T-helper 2 cell (primary cell): ENCODE results near the gene DHPS.
"Not testable (repeated sequence)": the region's sequence is repeated elsewhere in the genome, so short reads cannot be mapped to it uniquely, and the experiment has no call there.

Experiments used
- DNase-seq, 5 experiments: peaks; one replicate each; pipeline versions ENCODE4 v3.0.0 to v3.0.0-alpha.2; 2012 to 2022

Gene DHPS

DNA sequence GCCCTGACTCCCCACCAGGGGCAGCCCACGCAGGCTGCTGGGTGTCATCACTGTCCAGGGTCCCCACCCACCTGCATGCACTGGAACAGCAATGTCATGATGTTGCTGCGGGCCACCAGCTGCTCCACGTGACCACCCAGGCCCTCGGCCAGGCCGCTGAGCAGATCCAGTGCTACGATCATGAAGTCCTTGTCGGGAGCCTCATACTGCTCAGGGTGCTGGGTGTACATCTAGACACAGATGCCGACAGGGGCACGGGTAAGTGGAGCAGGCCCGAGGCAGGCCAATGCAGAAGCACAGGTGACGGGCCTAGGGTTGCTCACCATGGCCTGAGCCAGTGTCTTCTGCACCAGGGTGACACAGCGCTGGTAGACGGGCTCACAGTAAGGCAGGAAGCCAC, 23.5 kb upstream of the DHPS start:
- no peak for DNase-seq

DNA sequence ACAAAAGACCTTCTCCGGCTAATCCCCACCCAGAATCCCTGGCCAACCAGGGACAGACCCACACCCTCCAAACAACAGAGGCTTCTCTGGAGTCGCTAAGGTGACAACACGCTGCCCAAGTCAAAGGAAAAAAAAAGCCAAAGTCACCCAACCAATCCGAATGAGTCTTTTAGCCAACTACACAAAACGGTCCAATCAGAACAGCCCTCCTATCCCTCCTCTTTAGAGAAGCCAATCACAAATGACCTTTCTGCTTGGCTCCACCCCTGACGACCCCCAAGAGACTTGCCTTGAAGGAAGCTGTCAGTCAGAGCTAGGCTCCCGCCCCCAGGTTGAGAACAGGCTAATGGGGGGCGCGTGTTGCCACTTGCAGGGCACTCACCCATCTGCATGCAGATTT, 21.4 kb upstream of the DHPS start:
- peak in 1 of 5 experiments; percentile 33 for DNase-seq

DNA sequence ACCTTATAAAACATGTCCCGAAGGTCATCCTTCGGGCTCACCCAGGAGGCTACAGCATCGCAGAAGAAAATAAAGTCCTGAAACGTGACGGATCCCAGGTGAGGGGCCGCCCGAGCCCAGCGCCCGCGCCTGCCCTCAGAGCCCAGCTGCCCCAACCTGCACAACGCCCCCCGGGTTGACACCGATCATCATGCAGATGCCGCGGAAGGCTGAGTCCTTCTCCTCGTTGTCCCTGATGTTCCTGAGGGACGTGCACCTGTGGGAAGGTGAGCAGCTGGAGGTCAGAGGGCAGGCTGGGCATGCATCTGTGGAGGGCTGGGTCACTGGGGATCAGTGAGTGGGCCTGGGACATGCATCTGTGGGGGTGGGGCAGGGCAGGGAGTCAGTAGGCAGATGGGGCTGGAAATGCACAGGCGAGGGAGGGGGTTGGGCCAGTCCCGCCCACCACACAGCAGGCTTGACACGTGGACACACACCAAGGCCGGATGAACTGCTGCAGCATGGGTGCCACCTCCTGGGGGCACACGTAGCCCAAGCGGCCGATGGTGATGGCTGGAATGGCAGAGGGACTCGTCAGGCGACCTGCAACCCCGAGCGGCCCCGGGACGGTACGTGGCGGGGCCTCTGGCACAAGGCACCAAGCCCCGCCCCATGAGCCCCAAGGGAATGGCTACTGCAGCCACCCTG, 20.1 kb upstream of the DHPS start:
- no peak for DNase-seq

DNA sequence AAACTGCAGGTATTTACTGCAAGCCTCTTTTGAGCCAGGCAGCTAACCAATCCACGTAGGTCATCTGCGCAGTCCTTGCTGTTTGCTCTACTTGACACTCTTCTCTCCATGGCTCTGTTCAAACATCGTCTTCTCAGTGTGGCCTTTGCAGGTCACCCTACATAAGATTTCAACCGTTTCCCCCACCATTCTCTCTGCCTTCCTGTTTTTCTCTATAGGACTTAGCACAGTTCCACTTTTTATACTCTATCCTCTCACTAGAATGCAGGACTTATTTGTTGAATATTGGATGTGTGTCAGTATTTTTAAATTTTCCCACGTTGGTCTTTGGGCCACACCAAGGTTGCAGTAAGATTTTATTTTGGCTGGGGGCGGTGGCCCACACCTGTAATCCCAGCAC, 16.5 kb upstream of the DHPS start:
- DNase-seq: no peak

DNA sequence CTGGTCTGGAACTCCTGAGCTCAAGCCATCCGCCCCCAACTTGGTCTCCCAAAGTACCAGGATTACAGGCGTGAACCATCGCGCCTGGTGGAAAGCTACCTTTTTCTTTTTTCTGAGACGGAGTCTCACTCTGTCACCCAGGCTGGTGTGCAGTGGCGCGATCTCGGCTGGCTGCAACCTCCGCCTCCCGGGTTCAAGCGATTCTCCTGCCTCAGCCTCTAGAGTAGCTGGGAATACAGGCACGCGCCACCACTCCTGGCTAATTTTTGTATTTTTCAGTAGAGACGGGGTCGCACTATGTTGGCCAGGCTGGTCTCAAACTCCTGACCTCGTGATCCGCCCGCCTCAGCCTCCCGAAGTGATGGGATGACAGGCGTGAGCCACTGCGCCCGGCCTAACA, 15.7 kb upstream of the DHPS start:
- DNase-seq: not testable (repeated sequence)

DNA sequence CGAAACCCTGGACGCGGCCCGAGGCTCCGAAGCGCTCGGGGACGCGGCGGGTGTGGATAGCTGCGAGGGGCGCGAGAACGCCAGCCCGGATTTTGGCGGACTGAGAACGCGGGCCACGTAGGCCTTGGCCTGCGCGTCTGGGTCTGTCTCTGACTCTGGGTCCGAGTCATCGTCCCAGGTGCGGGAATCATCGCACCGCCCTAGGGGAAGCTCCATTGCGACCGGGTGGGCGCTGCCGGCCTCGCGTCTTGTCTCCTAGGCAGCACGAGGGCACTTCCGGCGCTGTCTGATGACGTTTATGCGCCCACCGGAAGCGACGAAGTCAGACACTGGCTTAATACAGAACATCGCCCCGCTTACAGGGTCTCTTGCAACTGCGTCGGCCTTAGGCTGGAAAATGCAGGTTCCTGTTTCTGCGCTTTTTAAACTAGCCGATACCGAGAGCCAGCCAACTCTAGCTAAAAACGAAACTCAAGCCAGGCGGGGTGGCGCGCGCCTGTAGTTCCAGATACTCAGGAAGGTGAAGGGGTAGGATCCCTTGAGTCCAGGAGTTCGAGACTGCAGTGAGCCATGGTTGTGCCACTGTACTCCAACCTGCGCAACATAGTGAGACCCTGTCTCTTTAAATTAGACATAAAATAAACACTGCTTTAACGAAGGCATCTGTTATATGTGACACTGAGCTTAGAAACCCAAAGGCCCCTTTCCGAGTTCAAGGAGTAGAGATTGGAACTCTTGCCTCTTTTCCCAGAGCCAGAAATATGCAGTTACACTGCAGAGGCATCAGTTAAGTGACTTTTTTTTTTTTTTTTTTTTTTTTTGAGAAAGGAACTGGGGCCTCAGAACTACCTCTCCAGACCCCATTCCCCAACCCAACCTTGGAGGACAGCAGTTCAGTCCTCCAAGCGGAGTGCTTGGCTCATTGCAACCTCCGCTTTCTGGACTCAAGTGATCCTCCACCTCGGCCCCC, 15.0 kb upstream of the DHPS start, which contains the start of gene FBXW9:
Gene FBXW9 (minus strand): TSS at position 266 of the 970 bp plus-strand sequence. CDS start 50 bp downstream, at position 216.
- peak; percentile 89 to 97 (median 95) for DNase-seq

DNA sequence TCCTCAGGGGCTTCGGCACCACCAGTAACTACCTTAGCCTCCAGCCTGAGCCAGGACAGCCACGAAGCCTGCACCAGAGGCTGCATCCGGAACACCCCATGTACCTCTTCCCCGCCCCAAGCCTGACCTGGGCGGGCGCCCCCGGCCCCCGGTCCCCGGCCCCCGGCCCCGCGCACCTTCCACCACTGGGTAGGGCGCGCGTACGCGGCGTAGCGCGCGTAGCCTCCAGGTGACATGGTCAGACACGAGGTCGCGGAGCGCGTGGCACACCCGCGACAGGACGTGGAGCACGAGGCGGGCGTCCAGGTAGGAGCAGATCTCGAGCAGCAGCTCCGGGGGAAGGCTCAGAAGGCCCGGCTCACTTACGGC, 14.3 kb upstream of the DHPS start:
- DNase-seq: peak in 1 of 5 experiments; percentile 25

DNA sequence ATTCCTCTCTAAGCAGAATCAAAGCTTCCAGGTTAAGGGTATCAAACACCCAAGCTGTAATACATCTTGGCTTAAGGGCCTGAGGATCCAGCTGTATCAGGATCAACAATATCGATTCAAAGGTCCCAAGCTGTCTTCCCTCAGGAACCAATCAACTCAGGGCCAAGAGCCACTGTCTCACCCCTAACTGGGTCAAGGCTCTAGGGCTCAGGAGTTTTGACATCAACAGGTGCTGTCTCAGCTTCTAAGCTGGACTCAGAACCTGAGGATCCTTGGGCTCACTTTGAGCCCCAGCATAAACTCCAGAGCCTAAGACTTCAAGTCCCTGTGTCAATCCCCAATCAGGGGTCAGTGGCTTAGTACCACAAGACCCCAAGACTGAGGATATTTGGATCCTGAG, 13.8 kb upstream of the DHPS start:
- DNase-seq: no peak

DNA sequence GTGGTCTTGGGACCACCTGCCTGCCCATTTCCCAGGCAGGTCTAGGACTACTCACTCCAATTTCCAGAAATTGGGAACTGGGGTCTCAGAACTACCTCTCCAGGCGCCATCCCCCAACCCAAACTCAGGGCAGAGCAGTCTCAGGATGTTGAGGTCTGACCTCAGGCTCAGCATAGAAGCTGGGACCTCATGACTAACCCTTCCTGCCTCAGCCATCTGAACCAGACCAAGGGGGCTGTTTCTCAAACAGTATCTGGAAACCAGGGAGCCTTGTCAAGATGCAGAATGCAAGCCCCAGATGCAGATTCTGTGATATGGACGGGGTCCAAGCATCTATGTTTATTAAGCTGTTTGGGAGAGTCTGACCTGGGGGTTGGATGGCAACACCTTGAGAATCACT, 13.4 kb upstream of the DHPS start:
- no peak for DNase-seq

DNA sequence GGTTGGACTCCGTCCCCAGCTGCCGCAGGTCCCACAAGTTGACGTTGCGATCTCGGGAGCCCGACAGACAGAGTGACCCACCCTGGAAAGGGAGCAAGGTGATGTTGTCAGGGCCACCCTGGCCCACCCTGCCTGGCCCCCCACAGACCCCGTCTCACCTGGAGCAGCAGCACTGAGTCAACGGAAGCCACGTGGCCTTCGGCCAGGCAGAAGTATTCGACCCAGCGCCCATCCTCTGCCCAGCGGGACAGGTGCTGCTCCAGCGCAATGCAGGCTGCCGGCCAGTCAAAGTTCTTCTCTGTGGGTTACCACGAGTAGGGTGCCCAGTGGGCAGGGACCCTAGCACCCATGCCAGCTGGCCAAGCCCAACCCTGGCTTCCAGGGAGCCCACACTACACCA, 13.0 kb upstream of the DHPS start:
- DNase-seq: no peak

DNA sequence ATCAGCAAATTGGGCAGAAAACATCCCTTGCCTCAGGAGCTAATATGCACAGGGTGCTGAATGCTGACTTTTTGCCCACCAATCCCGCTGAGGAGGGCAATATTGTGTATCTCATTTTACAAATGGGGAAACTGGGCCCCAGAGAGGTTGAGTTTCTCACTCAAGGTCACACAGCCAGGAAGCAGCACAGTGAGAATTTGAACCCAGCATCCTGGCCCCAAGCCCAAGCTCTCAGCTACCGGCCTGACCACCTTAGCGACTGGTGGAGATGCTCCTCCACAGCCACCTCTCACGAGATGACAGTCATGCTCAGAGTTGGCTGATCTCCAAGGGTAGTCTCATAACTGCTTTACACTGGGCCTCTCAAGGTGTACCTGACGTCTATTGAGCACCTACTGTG, 11.3 kb upstream of the DHPS start:
- no peak for DNase-seq

DNA sequence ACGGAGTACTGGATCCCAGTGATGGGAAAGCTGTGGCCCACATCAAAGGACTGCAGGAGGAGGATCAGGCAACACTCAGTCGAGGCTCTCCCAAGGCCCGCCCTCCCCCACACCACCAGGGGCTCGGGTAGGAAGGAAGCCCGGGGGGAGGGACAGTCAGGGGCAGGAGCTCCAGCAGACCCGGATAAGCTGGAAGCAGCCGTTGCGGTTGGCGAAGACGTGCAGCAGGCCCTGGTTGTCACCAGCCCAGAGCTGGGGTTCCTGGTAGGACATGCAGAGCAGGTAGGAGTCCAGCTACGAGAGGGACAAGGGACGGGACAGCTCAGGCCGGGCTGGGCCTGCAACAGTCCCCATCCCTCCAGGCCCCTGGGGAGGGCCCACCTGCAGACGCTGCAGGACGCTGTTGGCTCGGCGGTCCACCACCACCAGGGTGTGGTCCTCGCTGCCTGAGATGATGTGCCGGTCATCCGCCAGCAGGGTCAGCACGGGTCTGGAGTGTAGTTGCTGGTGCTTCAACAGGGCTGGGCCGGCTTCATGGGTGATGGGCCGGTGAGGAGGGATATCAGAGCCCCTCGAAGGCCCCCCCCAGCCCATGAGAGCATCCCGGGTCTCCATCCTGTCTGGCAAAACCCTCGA, 8.0 kb upstream of the DHPS start:
- DNase-seq: no peak

DNA sequence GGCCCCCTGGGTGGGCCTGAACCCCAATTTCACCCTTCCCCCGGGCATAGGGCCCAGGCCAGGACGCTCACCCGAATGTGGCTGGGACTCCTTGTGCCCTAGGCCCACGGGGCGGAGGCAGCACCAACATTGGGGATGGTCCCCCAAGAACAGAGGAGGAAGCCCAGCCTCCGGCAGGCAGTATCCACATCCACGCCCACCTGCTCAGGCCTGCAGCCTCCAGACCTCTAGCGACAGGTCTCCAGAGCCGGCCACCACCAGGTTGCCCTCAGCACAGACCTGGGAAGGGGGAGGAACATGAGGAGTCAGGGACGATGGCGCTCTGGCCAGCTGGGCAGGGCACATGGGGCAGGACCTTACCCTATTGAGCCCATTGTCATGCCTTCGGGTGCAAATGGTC, 7.3 kb upstream of the DHPS start:
- no peak for DNase-seq

DNA sequence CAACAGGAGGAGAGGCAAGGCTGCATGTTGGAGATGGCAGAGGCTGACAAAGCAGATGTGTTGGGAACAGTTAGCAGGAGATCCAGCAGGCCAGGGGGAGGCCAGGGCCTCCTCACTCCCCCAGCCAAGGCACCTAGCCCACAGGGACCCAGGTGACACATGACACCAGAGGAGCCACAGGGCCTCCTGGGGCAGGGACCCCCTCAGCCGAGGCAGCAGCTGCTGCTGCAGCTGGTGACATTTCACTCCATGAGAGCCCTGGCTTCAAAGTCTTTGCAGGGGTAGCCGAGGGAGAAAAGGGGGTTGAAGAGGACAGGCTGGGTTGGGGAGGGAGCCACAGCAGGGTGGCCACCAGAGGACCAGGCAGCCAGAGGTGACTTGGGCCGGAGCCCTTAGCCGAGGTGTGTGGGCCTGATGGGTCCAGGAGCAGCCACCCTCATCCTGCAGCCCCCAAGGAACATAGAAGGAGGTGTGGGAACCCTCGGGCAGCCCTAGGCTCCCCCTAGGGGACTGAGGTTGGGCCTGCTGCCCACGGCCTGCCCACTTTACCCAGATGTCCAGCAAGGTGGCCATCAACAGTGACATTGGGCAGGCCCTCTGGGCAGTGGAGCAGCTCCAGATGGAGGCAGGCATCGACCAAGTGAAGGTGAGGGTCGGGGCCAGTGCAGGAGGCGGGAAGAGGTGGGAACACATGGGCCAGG, 6.0 kb upstream of the DHPS start, which contains the start of gene GNG14:
Gene GNG14 (plus strand): TSS at position 503 of the 701 bp plus-strand sequence. CDS start 51 bp downstream, at position 554.
- no peak for DNase-seq

DNA sequence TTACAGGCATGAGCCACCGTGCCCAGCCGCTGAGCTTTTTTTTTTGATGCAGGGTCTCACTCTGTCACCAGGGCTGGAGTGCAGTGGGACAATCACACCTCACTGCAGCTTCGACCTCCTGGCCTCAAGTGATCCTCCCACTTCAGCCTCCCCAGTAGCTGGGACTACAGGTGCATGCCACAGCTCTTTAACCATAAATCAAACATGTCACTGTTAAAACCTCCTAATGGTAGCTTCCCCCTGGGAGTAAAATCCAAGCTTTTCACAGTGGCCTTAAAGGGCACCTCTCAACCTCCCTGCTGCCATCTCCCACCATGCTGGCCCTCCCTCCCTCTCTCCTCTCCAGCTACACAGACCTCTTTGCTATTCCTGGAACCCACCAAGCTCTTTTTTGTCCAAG, 4.2 kb upstream of the DHPS start:
- no peak for DNase-seq

DNA sequence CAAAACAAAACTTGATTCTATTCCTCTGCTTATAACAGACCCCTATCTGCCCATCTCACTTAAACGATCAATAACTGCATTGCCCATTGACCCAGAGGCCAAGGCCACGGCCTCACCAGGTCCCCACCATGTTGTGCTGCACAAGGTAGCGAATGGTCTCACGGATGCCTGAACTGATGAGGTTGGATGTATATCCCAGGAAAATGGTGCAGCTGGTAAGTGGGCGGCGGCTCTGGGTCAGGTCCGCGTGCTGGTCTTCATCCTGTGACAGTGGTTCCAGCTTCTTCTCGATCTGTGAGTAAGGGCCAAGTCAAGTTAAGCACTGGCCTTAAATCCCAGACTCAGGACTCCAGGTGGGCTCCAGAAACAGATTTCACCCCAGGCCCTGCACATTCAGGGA, 1.6 kb downstream of the DHPS start:
- no peak for DNase-seq

DNA sequence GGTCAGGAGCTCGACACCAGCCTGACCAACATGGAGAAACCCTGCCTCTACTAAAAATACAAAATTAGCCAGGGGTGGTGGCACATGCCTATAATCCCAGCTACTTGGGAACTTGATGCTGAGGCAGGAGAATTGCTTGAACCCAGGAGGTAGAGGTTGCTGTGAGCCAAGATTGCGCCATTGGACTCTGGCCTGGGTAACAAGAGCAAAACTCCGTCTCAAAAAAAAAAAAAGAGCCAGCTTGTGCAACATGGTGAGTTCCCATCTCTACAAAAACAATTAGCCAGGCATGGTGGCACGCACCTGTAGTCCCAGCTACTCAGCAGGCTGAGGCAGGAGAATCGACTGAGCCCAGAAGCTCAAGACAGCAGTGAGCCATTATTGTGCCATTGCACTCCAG, 3.6 kb downstream of the DHPS start:
- not testable (repeated sequence) for DNase-seq

DNA sequence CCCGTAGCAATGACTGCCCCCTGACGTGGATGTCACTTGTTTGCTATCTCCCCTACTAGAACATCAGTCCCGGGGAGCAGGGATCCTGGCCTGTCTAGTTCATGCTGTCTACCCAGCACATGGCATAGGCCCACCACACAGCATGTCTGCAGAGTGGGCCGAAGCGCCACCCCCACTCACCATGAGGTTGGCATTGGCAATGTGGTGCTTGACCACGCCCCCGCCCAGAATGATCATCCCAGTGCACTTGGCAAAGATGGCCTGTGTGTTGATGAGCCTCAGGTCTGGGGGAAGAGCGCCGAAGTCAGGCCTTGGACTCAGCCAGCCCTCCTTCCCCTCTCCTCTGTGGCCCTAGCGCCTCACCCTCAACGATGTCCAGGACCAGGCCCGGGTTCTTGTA, 4.8 kb downstream of the DHPS start:
- no peak for DNase-seq

DNA sequence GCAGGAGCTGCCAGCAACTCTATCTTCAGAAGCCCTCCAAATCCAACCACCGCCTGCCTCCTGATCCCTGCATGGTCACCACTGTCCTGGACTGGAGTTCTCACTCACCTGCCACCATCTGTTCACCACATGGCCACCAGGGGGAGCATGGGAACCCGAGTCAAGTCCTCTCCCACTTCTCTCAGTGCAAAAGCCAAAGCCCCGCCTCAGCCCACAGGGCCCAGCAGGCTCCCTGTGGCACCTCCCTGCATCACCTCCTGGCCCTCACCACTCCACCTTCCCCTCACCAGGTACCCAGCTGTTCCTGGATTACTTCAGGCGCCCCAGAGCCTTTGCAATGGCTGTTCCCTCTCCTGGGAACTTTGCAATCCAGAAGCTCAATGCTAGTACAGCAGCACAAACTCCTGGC, 5.3 kb downstream of the DHPS start:
- DNase-seq: peak; percentile 62 to 85 (median 75)

DNA sequence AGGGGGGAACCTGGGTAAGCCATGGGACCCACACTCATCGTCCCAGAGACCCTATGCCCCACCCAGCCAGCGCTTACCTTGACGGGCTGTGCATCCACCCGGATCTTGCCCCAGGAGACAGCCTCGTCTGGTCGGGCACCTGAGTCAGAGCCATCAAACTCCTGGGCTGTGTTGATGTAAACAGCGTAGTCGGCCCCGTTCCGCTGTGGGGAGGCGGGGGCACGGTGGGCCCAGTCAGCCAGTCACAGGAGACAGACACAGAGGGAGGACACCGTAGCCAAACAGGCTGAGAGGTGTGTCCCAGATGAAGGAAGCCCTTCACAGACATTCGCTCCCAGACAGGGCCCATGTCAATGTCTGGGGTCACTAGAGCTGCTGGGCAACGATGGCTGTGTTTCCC, 5.7 kb downstream of the DHPS start:
- DNase-seq: no peak

DNA sequence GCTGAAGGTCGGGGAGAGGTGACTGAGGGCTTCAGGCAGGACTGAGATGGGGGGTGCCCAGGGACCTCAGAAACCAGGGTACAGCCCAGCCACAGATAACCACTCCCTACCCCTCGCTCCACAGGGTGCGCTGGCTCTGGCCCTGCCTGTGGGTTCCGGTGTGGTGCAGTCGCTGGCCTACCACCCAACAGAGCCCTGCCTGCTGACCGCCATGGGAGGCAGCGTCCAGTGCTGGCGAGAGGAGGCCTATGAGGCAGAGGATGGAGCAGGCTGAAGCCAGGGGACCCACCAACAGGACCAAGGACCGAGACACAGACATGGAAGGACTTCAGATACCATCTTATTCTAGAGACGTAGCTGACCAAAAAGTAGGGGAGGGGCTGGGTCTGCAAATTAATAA, 6.3 kb downstream of the DHPS start:
- no peak for DNase-seq

DNA sequence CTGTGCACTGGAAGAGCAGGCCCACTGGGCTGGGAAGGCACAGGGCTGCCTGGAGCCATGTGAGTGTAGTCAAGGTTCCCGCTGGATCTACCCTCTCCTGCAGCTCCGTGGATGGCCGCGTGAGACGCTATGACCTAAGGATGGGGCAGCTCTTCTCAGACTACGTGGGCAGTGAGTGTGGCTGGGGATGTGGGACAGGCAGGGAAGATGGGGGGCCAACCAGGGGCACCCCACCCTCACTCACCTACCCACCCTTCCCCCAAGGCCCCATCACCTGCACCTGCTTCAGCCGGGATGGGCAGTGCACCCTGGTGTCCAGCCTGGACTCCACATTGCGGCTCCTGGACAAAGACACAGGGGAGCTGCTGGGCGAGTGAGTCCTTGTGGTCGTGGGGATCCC, 8.9 kb downstream of the DHPS start:
- no peak for DNase-seq
